ENCODE data around the gene SKI. TPM values are rescaled to one million over a fixed set of nuclear protein-coding genes. Genes with fewer than 3 reads are reported as not detected.

Gene SKI
- total RNA-seq, 6 donors from 2014 or later = 57.3 to 108 (median 96.9) TPM

DNA sequence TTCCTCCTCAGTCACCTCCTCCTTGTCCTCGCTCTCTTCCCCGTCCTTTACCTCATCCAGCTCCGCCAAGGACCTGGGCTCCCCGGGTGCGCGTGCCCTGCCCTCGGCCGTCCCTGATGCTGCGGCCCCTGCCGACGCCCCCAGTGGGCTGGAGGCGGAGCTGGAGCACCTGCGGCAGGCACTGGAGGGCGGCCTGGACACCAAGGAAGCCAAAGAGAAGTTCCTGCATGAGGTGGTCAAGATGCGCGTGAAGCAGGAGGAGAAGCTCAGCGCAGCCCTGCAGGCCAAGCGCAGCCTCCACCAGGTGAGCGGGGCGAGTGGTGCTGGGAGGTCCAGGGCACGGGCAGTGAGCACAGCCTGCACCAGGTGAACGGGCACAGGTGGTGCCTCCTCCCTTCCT is 76.2 kb downstream of the SKI start:
- no peak overlapping the region for H3K27ac ChIP-seq
- no peak for ATAC-seq (ENCODE audit: low FRiP score in 2 of 2)
- H3K4me3 ChIP-seq = no peak overlapping the region
- H3K9me3 ChIP-seq = no peaks in the 10 kb centered on the region
- H3K4me1 ChIP-seq = peaks cover 29 to 46% (median 30%) of the 10 kb centered on the region in 4 donors
- TF ChIP-seq POLR2AphosphoS5 (IDR thresholded peaks at IDR 0.05) = no peak
- no peak for TF ChIP-seq EP300 (IDR thresholded peaks at IDR 0.05)
- TF ChIP-seq, protein P1, sequence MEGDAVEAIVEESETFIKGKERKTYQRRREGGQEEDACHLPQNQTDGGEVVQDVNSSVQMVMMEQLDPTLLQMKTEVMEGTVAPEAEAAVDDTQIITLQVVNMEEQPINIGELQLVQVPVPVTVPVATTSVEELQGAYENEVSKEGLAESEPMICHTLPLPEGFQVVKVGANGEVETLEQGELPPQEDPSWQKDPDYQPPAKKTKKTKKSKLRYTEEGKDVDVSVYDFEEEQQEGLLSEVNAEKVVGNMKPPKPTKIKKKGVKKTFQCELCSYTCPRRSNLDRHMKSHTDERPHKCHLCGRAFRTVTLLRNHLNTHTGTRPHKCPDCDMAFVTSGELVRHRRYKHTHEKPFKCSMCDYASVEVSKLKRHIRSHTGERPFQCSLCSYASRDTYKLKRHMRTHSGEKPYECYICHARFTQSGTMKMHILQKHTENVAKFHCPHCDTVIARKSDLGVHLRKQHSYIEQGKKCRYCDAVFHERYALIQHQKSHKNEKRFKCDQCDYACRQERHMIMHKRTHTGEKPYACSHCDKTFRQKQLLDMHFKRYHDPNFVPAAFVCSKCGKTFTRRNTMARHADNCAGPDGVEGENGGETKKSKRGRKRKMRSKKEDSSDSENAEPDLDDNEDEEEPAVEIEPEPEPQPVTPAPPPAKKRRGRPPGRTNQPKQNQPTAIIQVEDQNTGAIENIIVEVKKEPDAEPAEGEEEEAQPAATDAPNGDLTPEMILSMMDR (IDR thresholded peaks at IDR 0.05) = no peak
- no peak for TF ChIP-seq POLR2A (IDR thresholded peaks at IDR 0.05)
- 93 to 96% methylated on average over 20 to 22 of the region's 22 CpGs for WGBS, 2 donors
- H3K27me3 ChIP-seq = no peaks in the 10 kb centered on the region
- H3K36me3 ChIP-seq = peaks cover 26 to 64% (median 57%) of the 10 kb centered on the region in 4 donors
- DNase-seq = peak in 1 of 2 donors; percentile 74

DNA sequence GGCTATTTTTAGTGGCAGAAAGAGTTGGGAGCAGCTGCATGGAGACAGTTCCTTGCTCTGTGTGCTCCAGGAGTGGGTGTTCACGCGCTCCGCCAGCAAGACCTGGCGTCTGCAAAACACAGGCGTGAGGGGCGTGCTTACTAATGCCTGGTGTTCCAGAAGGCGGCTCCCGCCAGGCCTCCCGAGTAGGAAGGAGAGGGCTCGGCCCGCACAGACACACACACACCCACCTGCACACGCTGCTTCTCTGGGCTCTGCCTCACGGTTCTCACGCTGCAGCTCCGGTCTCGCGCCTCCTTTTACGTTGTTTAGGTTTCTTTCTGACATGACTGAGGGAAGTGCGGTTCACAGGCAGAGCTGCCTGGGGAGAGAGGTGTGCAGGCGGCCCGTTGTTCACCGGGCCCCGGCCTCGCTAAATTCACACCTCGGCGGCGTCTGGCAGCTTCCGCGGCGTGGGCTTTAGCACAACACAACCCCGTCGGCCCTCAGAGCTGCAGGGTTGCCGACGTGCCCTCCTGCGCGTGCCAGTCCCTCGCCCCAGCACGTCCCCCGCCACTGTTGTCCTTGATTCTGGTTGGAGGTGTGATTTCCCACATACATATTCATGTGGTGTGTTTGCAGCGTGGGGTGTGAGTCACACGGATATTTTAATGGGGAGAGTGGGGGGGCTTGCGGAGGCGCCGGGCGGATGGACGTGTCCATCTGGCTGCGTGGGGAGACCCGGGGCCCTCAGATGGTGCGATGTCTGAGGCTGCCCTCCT is 77.0 kb downstream of the SKI start:
- peaks cover 26 to 69% (median 59%) of the 10 kb centered on the region in 4 donors for H3K36me3 ChIP-seq
- H3K27ac ChIP-seq = peak overlapping the region in 1 of 4 donors; percentile 11
- TF ChIP-seq POLR2AphosphoS5 (IDR thresholded peaks at IDR 0.05) = no peak
- no peak for TF ChIP-seq EP300 (IDR thresholded peaks at IDR 0.05)
- TF ChIP-seq, protein P1 (IDR thresholded peaks at IDR 0.05) = no peak
- TF ChIP-seq POLR2A (IDR thresholded peaks at IDR 0.05) = no peak
- no peak for ATAC-seq (ENCODE audit: low FRiP score in 2 of 2)
- 89 to 91% methylated on average over 39 to 49 of the region's 49 CpGs for WGBS, 2 donors
- peaks cover 21 to 38% (median 22%) of the 10 kb centered on the region in 4 donors for H3K4me1 ChIP-seq
- no peak overlapping the region for H3K4me3 ChIP-seq
- peak in 1 of 2 donors; percentile 78 for DNase-seq
- H3K27me3 ChIP-seq = no peaks in the 10 kb centered on the region
- H3K9me3 ChIP-seq = no peaks in the 10 kb centered on the region

DNA sequence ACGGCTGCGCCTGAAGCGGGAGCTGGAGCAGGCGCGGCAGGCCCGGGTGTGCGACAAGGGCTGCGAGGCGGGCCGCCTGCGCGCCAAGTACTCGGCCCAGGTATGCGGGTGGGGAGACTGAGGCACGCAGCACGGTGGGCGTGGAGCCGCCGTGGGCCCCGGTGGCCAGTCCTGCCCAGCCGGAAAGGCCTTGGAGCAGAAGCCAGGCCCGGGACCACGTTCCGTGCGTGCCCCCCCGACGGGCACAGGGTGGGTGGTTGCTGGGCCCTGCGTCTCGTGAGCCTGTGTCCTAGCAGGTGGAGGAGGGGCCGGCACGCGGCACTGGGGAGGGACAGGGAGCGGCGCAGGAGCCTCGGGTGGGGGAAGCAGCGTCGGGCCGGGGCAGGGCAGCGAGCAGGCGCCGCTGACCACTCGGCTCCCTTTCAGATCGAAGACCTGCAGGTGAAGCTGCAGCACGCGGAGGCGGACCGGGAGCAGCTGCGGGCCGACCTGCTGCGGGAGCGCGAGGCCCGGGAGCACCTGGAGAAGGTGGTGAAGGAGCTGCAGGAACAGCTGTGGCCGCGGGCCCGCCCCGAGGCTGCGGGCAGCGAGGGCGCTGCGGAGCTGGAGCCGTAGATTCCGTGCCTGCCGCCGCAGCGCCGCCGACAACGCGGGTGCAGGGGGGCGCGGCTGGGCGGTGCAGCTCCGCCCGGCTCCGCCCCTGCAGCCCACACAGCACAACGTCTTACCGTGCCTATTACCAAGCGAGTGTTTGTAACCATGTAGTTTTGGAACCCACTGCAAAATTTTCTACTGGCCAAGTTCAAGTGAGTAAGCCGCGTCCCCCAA is 78.2 kb downstream of the SKI start:
- H3K4me3 ChIP-seq = no peak overlapping the region
- ATAC-seq (ENCODE audit: low FRiP score in 2 of 2) (no peak), DNase-seq (peak in 1 of 2 donors; percentile 83)
- no peaks in the 10 kb centered on the region for H3K27me3 ChIP-seq
- WGBS, 2 donors = 92 to 94% methylated on average over 69 to 79 of the region's 81 CpGs
- H3K9me3 ChIP-seq = no peaks in the 10 kb centered on the region
- TF ChIP-seq POLR2A (IDR thresholded peaks at IDR 0.05) (no peak), EP300 (IDR thresholded peaks at IDR 0.05) (no peak), POLR2AphosphoS5 (IDR thresholded peaks at IDR 0.05) (no peak)
- TF ChIP-seq, protein P1 (IDR thresholded peaks at IDR 0.05) = no peak
- no peak overlapping the region for H3K27ac ChIP-seq
- H3K4me1 ChIP-seq = peaks cover 8 to 30% (median 12%) of the 10 kb centered on the region in 4 donors
- H3K36me3 ChIP-seq = peaks cover 26 to 70% (median 62%) of the 10 kb centered on the region in 4 donors

DNA sequence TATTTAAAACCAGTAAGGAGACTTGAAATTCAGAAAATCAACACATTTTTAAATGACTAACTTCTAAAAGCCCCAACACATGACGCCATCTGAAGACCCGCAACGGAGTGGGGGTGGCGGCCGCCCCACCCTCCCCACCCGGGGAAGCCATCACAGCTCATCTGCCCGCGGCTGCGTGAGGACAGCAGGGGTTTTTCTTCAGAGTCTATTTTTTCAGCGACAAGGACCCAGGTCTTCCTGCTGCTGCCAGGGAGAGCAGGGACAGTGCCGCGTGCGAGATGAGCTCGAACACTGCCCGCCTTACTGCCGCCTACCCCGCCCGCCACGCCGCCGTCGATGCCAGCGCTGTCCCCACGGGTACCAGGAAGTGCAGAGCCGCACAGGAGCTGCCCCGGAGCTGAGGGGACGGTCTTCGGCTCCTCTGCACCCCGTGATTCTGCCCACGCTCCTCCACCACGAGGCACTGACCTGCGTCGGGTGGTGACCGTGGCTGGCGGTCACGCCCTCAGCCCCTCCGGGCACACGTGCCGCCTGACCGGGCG is 79.0 kb downstream of the SKI start:
- no peak for ATAC-seq (ENCODE audit: low FRiP score in 2 of 2)
- Histone ChIP-seq H3K36me3 (peaks cover 26 to 70% (median 62%) of the 10 kb centered on the region in 4 donors), H3K9me3 (no peaks in the 10 kb centered on the region), H3K27ac (no peak overlapping the region), H3K4me1 (peaks cover 7 to 30% (median 12%) of the 10 kb centered on the region in 4 donors), H3K27me3 (no peaks in the 10 kb centered on the region), H3K4me3 (no peak overlapping the region)
- DNase-seq = peak in 1 of 2 donors; percentile 84
- no peak for TF ChIP-seq POLR2A (IDR thresholded peaks at IDR 0.05)
- no peak for TF ChIP-seq EP300 (IDR thresholded peaks at IDR 0.05)
- TF ChIP-seq, protein P1 (IDR thresholded peaks at IDR 0.05) = no peak
- no peak for TF ChIP-seq POLR2AphosphoS5 (IDR thresholded peaks at IDR 0.05)
- WGBS, 2 donors = 97 to 99% methylated on average over 29 to 41 of the region's 41 CpGs

Data from upper lobe of left lung (tissue), 6 donors.